ENCODE measurements around the gene PCSK6.

The PCSK6 gene

DNA sequence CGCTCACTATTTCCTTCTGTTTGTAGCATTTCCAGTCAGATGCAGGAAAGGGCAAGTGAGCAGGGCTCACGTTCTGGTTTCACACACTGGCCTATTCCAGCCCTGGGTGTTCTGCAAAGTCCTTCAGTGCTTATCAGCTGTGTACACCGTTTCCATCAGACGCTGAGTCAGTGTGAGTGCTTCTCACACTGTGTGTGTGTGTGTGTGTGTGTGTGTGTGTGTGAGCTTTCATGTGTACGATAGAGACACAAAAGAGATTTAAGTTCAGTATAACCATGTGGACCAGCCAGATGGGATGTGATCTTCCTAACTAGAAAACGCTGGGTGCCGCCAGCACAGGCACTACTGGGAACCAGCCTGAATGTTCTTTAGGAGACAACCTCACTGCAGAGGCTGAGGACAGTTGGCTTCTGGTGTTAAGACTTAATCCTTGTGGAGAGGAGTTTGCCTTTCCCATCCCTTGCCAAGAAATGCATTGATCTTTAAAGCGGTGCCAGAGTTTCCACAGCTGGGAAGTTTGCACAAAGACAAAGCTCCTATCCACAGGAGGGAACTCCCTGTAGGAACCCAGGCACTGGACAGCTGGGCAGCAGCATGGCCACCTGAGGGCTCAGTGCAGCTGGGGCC is 233.8 kb downstream of the PCSK6 start:
- DNase-seq (ENCODE audit: low read depth in 1 of 2, low spot score in 1 of 2), result no peak

DNA sequence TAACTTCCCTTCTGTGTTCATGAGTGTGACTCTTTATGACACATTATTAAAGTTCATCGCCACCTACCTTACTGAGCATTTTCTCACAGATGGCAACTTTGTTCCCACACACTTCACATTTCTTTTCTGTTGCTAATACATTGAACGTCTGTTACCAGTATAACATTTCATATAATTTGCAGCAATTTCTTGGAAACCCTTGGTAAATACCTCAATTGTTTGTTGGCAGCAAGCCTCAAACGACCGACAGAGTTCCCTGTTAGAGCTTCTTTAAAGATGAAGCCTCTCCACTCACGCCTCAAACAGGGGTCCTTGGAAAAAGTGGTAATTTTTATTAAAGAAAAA is 234.5 kb downstream of the PCSK6 start:
- DNase-seq (ENCODE audit: low read depth in 1 of 2, low spot score in 1 of 2), result no peak

DNA sequence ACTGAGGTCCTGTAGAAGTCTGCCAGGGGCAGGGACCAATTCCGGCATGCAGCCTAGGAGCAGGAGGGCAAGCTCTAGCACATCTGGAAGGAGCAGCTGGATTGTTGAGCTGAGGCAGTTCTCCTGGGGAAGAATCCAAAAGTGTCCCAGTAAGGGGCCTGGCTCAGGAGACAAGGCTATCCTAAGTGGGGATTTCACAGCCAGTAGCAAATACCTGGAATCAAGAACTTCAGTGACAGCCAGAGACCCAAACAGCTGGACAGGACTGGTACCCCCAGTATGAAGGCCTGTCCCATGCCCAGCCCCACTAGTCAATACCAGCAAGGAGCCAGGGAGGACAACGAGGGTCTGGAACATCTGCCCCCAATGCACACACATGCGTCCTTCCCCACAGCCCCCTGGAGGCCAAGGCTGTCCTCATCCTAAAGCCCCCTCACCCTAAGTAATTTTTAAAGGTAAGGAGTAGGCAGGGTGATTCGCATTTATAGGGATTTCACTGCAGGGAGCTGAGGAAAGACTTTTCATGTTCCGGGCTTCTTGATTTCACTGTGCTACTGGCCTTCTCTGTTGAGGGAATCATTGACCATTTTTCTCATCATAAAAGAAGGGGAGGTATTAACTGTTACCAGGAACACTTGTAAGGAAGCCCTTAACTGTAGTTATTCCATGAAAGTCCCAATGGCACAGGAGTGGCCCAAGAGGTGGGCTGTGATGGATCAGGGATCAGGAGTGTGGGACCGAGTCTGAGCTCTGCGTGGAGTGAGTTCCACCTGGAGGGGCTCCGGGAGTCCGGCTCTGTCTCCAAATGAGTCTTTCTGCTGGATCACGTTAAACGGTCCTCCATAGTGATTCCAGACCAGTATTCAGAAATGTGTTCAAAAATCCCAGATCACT is 235.1 kb downstream of the PCSK6 start:
- no peak for DNase-seq (ENCODE audit: low read depth in 1 of 2, low spot score in 1 of 2)

All from activated T-helper 1 cell treated with anti-CD3 and anti-CD28 coated beads, Interleukin-2, amount 50 U/mL, for 16 hours (primary cell).